Neural cell (in vitro differentiated cells): ENCODE measurements around the gene EIF4E2. TPM values are rescaled to one million over a fixed set of nuclear protein-coding genes. Genes with fewer than 3 reads are reported as not detected.

Experiments used
- H2AFZ ChIP-seq: fragments of 200-600, 300-800 bp; sonication (generic), shearing (Covaris generic); 2 replicates; pipeline ENCODE4 v1.6.0; 2014; ENCODE audit warnings: low read depth, mild to moderate bottlenecking, antibody characterized with exemption, low read length, moderate library complexity
- H3F3A ChIP-seq: fragments of 200-600 bp; shearing (Covaris generic); 2 replicates; pipeline ENCODE4 v1.6.1; 2016; ENCODE audit warnings: mild to moderate bottlenecking, moderate library complexity, mixed read lengths, antibody characterized with exemption, low read length; ENCODE audit not compliant: insufficient read depth, poor library complexity, severe bottlenecking
- H3K27ac ChIP-seq: fragments of 200-600, 300-800 bp; sonication (generic), shearing (Covaris generic); 2 replicates; pipeline ENCODE4 v1.5.1; 2014; ENCODE audit warnings: mild to moderate bottlenecking, low read length, moderate library complexity
- H3K27me3 ChIP-seq: fragments of 300-800, 200-600 bp; sonication (generic), shearing (Covaris generic); 2 replicates; pipeline ENCODE4 v1.6.0; 2014; ENCODE audit warnings: mild to moderate bottlenecking, low read depth, low read length, moderate library complexity; ENCODE audit not compliant: insufficient read depth
- H3K36me3 ChIP-seq: fragments of 300-800, 200-600 bp; sonication (generic), shearing (Covaris generic); 2 replicates; pipeline ENCODE4 v1.5.1; 2014; ENCODE audit warnings: mild to moderate bottlenecking, antibody characterized with exemption, low read length, moderate library complexity; ENCODE audit not compliant: insufficient read depth
- H3K4me2 ChIP-seq: fragments of 300-800, 200-600 bp; sonication (generic), shearing (Covaris generic); 2 replicates; pipeline ENCODE4 v1.6.0; 2014; ENCODE audit warnings: mild to moderate bottlenecking, low read length
- H3K4me3 ChIP-seq: fragments of 300-800, 200-600 bp; sonication (generic), shearing (Covaris generic); 2 replicates; pipeline ENCODE4 v1.5.1; 2014; ENCODE audit warnings: mild to moderate bottlenecking, low read length, moderate library complexity
- H3K79me2 ChIP-seq: fragments of 200-600 bp; shearing (Covaris generic); replicated peaks from 2 replicates; pipeline ENCODE4 v1.6.0; 2014; ENCODE audit warnings: mild to moderate bottlenecking, low read length, moderate library complexity; ENCODE audit not compliant: insufficient read depth
- H3K9ac ChIP-seq: fragments of 300-800, 200-600 bp; sonication (generic), shearing (Covaris generic); 2 replicates; pipeline ENCODE4 v1.6.1; 2016; ENCODE audit warnings: mild to moderate bottlenecking, low read length, mixed read lengths
- H3K9me2 ChIP-seq: fragments of 200-600 bp; shearing (Covaris generic); 2 replicates; pipeline ENCODE4 v1.6.1; 2016; ENCODE audit warnings: mild to moderate bottlenecking, low read length, mixed read lengths; ENCODE audit not compliant: insufficient read depth
- H3K9me3 ChIP-seq: fragments of 200-600, 300-800 bp; sonication (generic), shearing (Covaris generic); 2 replicates; pipeline ENCODE4 v1.6.1; 2016; ENCODE audit warnings: mild to moderate bottlenecking, mixed run types, low read length, moderate library complexity, mixed read lengths
- H4K20me1 ChIP-seq: fragments of 200-600 bp; shearing (Covaris generic); 2 replicates; pipeline ENCODE4 v1.6.1; 2016; ENCODE audit warnings: mild to moderate bottlenecking, mixed run types; ENCODE audit not compliant: insufficient read depth
- EP300 ChIP-seq: fragments of 450-650 bp; conservative IDR thresholded peaks from 2 replicates; pipeline ENCODE4 v1.6.1; 2014; ENCODE audit warnings: antibody characterized with exemption, mild to moderate bottlenecking, moderate library complexity; ENCODE audit not compliant: poor library complexity, severe bottlenecking
- EZH2 ChIP-seq: fragments of 200-600, 300-800 bp; shearing (Covaris generic), sonication (generic); IDR thresholded peaks from 2 replicates; pipeline ENCODE4 v1.6.1; 2014; ENCODE audit warnings: antibody characterized with exemption, low read length, borderline replicate concordance, mild to moderate bottlenecking; ENCODE audit not compliant: insufficient read depth, poor library complexity, severe bottlenecking
- MXI1 ChIP-seq: fragments of 450-650 bp; conservative IDR thresholded peaks from 2 replicates; pipeline ENCODE4 v1.6.1; 2014; ENCODE audit warnings: antibody characterized with exemption, mild to moderate bottlenecking; ENCODE audit not compliant: poor library complexity, severe bottlenecking
- POLR2AphosphoS5 ChIP-seq: IDR thresholded peaks from 2 replicates; pipeline ENCODE4 v1.6.1; 2012
- RAD21 ChIP-seq: fragments of 450-650 bp; conservative IDR thresholded peaks from 2 replicates; pipeline ENCODE4 v1.6.1; 2014; ENCODE audit warnings: antibody characterized with exemption, mild to moderate bottlenecking, moderate library complexity
- SMC3 ChIP-seq: fragments of 450-650 bp; conservative IDR thresholded peaks from 2 replicates; pipeline ENCODE4 v1.6.1; 2014; ENCODE audit warnings: antibody characterized with exemption, mild to moderate bottlenecking, moderate library complexity; ENCODE audit not compliant: poor library complexity
- TAF1 ChIP-seq: IDR thresholded peaks from 2 replicates; pipeline ENCODE4 v1.6.1; 2012; ENCODE audit warnings: low read depth
- polyA plus RNA-seq: library from polyadenylated mRNA; depleted of rRNA; stranded (reverse); fragments of >200 nt; gene quantifications from 2 replicates; pipeline ENCODE4 v1.2.3, GENCODE V29; 2014
- TF ChIP-seq, protein P1 (sequence below): fragments of 450-650 bp; IDR thresholded peaks from 2 replicates; pipeline ENCODE4 v1.5.1; 2014; ENCODE audit warnings: antibody characterized with exemption, mild to moderate bottlenecking, moderate library complexity; ENCODE audit not compliant: poor library complexity, severe bottlenecking
- TF ChIP-seq, protein P2 (sequence below): IDR thresholded peaks from 2 replicates; pipeline ENCODE4 v1.6.1; 2012; ENCODE audit warnings: borderline replicate concordance

The EIF4E2 gene
- polyA plus RNA-seq, 1 donor from 2014 or later, result 57.6 TPM

DNA sequence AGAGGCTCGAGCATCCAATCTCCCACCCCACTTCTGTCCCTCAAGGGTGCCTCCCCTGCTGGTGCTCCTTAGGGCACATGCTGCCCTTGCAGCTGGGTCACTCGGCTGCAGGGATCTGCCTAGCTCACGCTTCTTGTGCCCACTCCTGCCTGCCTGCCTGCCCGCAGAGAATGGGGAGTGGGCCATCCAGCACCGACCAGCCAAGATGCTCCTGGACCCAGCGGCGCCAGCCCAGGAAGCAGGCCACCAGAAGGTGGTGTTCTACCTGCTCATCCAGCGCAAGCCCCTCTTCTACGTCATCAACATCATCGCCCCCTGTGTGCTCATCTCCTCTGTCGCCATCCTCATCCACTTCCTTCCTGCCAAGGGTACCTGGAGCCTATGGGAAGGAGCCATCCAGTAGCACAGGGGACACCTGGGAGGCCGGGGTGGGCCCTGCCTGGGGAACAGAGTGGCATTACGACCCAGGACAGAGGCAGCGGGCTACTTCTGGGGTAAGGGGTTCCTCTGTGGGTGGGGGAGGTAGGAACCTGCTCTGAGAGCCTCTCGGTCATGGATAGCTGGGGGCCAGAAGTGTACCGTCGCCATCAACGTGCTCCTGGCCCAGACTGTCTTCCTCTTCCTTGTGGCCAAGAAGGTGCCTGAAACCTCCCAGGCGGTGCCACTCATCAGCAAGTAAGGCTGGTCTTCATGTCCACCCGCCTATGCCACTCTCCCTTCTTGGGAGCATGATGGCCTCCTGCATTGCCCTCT lies 7.6 kb upstream of the EIF4E2 start:
- Histone ChIP-seq H3K4me3 (no peak overlapping the region), H3F3A (no peaks in the 10 kb centered on the region), H3K9ac (no peak overlapping the region), H3K27me3 (no peaks in the 10 kb centered on the region), H3K9me3 (no peaks in the 10 kb centered on the region), H3K4me2 (no peak overlapping the region), H3K27ac (no peak overlapping the region), H3K79me2 (peaks cover 12% of the 10 kb centered on the region), H3K9me2 (no peaks in the 10 kb centered on the region), H2AFZ (no peak overlapping the region), H4K20me1 (no peaks in the 10 kb centered on the region), H3K36me3 (peaks cover 16% of the 10 kb centered on the region)
- TF ChIP-seq SMC3, result no peak
- TF ChIP-seq EZH2, result no peak
- no peak for TF ChIP-seq POLR2AphosphoS5
- TF ChIP-seq, protein P1, sequence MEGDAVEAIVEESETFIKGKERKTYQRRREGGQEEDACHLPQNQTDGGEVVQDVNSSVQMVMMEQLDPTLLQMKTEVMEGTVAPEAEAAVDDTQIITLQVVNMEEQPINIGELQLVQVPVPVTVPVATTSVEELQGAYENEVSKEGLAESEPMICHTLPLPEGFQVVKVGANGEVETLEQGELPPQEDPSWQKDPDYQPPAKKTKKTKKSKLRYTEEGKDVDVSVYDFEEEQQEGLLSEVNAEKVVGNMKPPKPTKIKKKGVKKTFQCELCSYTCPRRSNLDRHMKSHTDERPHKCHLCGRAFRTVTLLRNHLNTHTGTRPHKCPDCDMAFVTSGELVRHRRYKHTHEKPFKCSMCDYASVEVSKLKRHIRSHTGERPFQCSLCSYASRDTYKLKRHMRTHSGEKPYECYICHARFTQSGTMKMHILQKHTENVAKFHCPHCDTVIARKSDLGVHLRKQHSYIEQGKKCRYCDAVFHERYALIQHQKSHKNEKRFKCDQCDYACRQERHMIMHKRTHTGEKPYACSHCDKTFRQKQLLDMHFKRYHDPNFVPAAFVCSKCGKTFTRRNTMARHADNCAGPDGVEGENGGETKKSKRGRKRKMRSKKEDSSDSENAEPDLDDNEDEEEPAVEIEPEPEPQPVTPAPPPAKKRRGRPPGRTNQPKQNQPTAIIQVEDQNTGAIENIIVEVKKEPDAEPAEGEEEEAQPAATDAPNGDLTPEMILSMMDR, result no peak
- TF ChIP-seq, protein P2, sequence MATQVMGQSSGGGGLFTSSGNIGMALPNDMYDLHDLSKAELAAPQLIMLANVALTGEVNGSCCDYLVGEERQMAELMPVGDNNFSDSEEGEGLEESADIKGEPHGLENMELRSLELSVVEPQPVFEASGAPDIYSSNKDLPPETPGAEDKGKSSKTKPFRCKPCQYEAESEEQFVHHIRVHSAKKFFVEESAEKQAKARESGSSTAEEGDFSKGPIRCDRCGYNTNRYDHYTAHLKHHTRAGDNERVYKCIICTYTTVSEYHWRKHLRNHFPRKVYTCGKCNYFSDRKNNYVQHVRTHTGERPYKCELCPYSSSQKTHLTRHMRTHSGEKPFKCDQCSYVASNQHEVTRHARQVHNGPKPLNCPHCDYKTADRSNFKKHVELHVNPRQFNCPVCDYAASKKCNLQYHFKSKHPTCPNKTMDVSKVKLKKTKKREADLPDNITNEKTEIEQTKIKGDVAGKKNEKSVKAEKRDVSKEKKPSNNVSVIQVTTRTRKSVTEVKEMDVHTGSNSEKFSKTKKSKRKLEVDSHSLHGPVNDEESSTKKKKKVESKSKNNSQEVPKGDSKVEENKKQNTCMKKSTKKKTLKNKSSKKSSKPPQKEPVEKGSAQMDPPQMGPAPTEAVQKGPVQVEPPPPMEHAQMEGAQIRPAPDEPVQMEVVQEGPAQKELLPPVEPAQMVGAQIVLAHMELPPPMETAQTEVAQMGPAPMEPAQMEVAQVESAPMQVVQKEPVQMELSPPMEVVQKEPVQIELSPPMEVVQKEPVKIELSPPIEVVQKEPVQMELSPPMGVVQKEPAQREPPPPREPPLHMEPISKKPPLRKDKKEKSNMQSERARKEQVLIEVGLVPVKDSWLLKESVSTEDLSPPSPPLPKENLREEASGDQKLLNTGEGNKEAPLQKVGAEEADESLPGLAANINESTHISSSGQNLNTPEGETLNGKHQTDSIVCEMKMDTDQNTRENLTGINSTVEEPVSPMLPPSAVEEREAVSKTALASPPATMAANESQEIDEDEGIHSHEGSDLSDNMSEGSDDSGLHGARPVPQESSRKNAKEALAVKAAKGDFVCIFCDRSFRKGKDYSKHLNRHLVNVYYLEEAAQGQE, result no peak
- no peak for TF ChIP-seq EP300
- TF ChIP-seq MXI1, result no peak
- TF ChIP-seq RAD21, result no peak
- no peak for TF ChIP-seq TAF1

DNA sequence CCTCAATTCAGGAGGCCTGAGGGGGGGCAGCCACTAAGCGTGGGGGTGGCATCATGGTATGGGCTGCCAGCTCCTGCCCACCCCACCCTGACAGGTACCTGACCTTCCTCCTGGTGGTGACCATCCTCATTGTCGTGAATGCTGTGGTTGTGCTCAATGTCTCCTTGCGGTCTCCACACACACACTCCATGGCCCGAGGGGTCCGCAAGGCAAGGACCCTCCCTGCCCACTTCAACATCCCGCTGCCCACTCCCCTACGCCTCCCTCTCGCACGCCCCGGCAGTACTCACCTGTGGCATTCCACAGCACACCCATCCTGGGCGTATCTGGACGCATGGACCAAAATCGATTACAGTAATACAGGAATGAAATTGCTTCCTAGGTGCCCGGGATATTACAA lies 7.0 kb upstream of the EIF4E2 start:
- no peak overlapping the region for H3K4me3 ChIP-seq
- no peaks in the 10 kb centered on the region for H3K27me3 ChIP-seq
- no peaks in the 10 kb centered on the region for H4K20me1 ChIP-seq
- H3K4me2 ChIP-seq, result no peak overlapping the region
- H3K9me2 ChIP-seq, result no peaks in the 10 kb centered on the region
- TF ChIP-seq RAD21, result no peak
- peaks cover 14% of the 10 kb centered on the region for H3K79me2 ChIP-seq
- H3K9me3 ChIP-seq, result no peaks in the 10 kb centered on the region
- peaks cover 16% of the 10 kb centered on the region for H3K36me3 ChIP-seq
- no peak overlapping the region for H3K27ac ChIP-seq
- no peak overlapping the region for H3K9ac ChIP-seq
- no peaks in the 10 kb centered on the region for H3F3A ChIP-seq
- H2AFZ ChIP-seq, result no peak overlapping the region
